DND-41 (cell line): Measurements from ENCODE around the gene ACACA.

ENCODE experiments used
- CTCF ChIP-seq: IDR thresholded peaks from 2 replicates; pipeline ENCODE4 v1.5.1; 2012; ENCODE audit warnings: borderline replicate concordance, low read length, moderate library complexity, mild to moderate bottlenecking; ENCODE audit not compliant: poor library complexity, severe bottlenecking; ENCODE audit errors: extremely low read depth
- EZH2 ChIP-seq: IDR thresholded peaks from 3 replicates; pipeline ENCODE4 v1.6.1; 2012; ENCODE audit warnings: borderline replicate concordance, low read depth, mild to moderate bottlenecking, moderate library complexity, low read length, inconsistent platforms; ENCODE audit not compliant: severe bottlenecking

GRCh38 chr17:37048811-37049210, 357.8 kb downstream of the ACACA start:
- TF ChIP-seq CTCF: no peak
- TF ChIP-seq EZH2: no peak
